H1 (cell line): Measurements from ENCODE around the gene ADAMTS16. TPM values are rescaled to one million over a fixed set of nuclear protein-coding genes. Genes with fewer than 3 reads are reported as not detected.

Experiments
- CTCF ChIA-PET: fragments of 300-600 bp; sonication (Branson Sonifier 250); formaldehyde crosslinking; loops from one replicate; lab custom pipeline; 2021; ENCODE audit not compliant: partially characterized antibody; lab: Charles Lee
- POLR2A ChIA-PET: fragments of 300-600 bp; sonication (Branson Sonifier 250); formaldehyde crosslinking; loops from one replicate; lab custom pipeline; 2021; ENCODE audit warnings: inconsistent platforms; ENCODE audit not compliant: partially characterized antibody; lab: Charles Lee
- DNase-seq, 2 experiments: peaks; one replicate each; pipeline versions ENCODE4 v3.0.0 to v3.0.0-alpha.2; 2010 to 2022; ENCODE audit warnings: low spot score in 2 of 2, low read depth in 1 of 2, mixed read lengths in 1 of 2
- FAIRE-seq: peaks from 2 replicates; lab custom pipeline; 2011; peaks lifted over from hg19 to GRCh38; lab: Jason Lieb, UNC
- H2AFZ ChIP-seq: 2 replicates; pipeline ENCODE4 v1.8.1; 2012; ENCODE audit warnings: low read length, inconsistent platforms
- H2AK5ac ChIP-seq: 2 replicates; pipeline ENCODE4 v1.6.1; 2013; ENCODE audit warnings: low read depth, low read length
- H2BK120ac ChIP-seq: replicated peaks from 2 replicates; pipeline ENCODE3; 2013; ENCODE audit warnings: low read depth, low read length, inconsistent platforms
- H2BK12ac ChIP-seq: 2 replicates; pipeline ENCODE4 v1.6.1; 2013; ENCODE audit warnings: low read depth, low read length
- H2BK15ac ChIP-seq: 2 replicates; pipeline ENCODE4 v1.6.1; 2013; ENCODE audit warnings: low read length
- H2BK20ac ChIP-seq: 2 replicates; pipeline ENCODE4 v1.6.1; 2013; ENCODE audit warnings: low read length
- H2BK5ac ChIP-seq: 2 replicates; pipeline ENCODE4 v1.6.1; 2013; ENCODE audit warnings: low read depth, low read length
- H3K14ac ChIP-seq: 2 replicates; pipeline ENCODE4 v1.6.1; 2013; ENCODE audit warnings: inconsistent platforms; ENCODE audit not compliant: insufficient read length
- H3K18ac ChIP-seq: 2 replicates; pipeline ENCODE4 v1.6.1; 2013; ENCODE audit warnings: low read length; ENCODE audit errors: extremely low read depth
- H3K23ac ChIP-seq: 2 replicates; pipeline ENCODE4 v1.6.1; 2013; ENCODE audit warnings: inconsistent platforms; ENCODE audit not compliant: insufficient read length
- H3K23me2 ChIP-seq: 2 replicates; pipeline ENCODE4 v1.6.1; 2013; ENCODE audit warnings: low read depth, low read length
- H3K27ac ChIP-seq: 2 replicates; pipeline ENCODE4 v1.6.1; 2011; ENCODE audit warnings: low read depth, low read length, inconsistent platforms
- H3K27me3 ChIP-seq, 4 experiments: replicated peaks in 1 of 4; 1 replicate in 1 of 4; 2 replicates in 3 of 4; pipeline versions ENCODE4 v1.6.1 to v1.8.1; 2011 to 2013; ENCODE audit warnings: low read length in 3 of 4, mild to moderate bottlenecking in 3 of 4, inconsistent platforms in 2 of 4, mixed read lengths in 2 of 4, moderate library complexity in 1 of 4; ENCODE audit not compliant: control insufficient read depth in 3 of 4, insufficient read depth in 3 of 4; ENCODE audit errors: extremely low read depth in 1 of 4
- H3K36me3 ChIP-seq, 4 experiments: 2 replicates each; pipeline versions ENCODE4 v1.6.1 to v1.8.1; 2011 to 2013; ENCODE audit warnings: mild to moderate bottlenecking in 4 of 4, low read length in 3 of 4, moderate library complexity in 2 of 4, control low read depth in 1 of 4, inconsistent platforms in 1 of 4; ENCODE audit not compliant: insufficient read depth in 4 of 4, control insufficient read depth in 2 of 4
- H3K4ac ChIP-seq: replicated peaks from 2 replicates; pipeline ENCODE3; 2013; ENCODE audit warnings: low read length, low read depth, mixed read lengths, inconsistent platforms; ENCODE audit not compliant: insufficient read length
- H3K4me1 ChIP-seq, 4 experiments: replicated peaks in 1 of 4; 1 replicate in 1 of 4; 2 replicates in 3 of 4; pipeline versions ENCODE4 v1.6.1 to v1.8.1; 2011 to 2013; ENCODE audit warnings: low read length in 3 of 4, inconsistent platforms in 2 of 4, mixed read lengths in 1 of 4; ENCODE audit not compliant: insufficient read depth in 4 of 4, control insufficient read depth in 3 of 4
- H3K4me2 ChIP-seq, 2 experiments: 2 replicates each; pipeline versions ENCODE4 v1.6.1 to v1.8.1; 2011 to 2013; ENCODE audit warnings: low read depth in 2 of 2, low read length in 2 of 2, control low read depth in 1 of 2, inconsistent platforms in 1 of 2, mild to moderate bottlenecking in 1 of 2; ENCODE audit not compliant: insufficient read depth in 1 of 2
- H3K4me3 ChIP-seq, 4 experiments: fragments of 200-600, 300-600 bp in 1 of 4; sonication (generic), shearing (Covaris generic), sonication (Bioruptor Twin) in 1 of 4; 2 replicates each; pipeline versions ENCODE4 v1.5.1 to v1.8.1; 2011 to 2016; ENCODE audit warnings: low read length in 4 of 4, low read depth in 3 of 4, control low read depth in 2 of 4, inconsistent platforms in 2 of 4, mild to moderate bottlenecking in 2 of 4, mixed read lengths in 1 of 4, moderate library complexity in 1 of 4; ENCODE audit not compliant: insufficient read depth in 2 of 4; ENCODE audit errors: extremely low read depth in 1 of 4
- H3K56ac ChIP-seq: replicated peaks from 2 replicates; pipeline ENCODE3; 2013; ENCODE audit warnings: low read depth, mild to moderate bottlenecking, mixed read lengths, low read length, inconsistent platforms; ENCODE audit not compliant: insufficient read length
- H3K79me1 ChIP-seq: 2 replicates; pipeline ENCODE4 v1.6.1; 2013; ENCODE audit warnings: low read depth, low read length, control low read depth
- H3K79me2 ChIP-seq, 2 experiments: 2 replicates each; pipeline versions ENCODE4 v1.6.1 to v1.8.1; 2012 to 2013; ENCODE audit warnings: low read length in 2 of 2, mild to moderate bottlenecking in 2 of 2, inconsistent platforms in 1 of 2; ENCODE audit not compliant: insufficient read depth in 2 of 2, control insufficient read depth in 1 of 2
- H3K9ac ChIP-seq, 4 experiments: replicated peaks in 1 of 4; 1 replicate in 1 of 4; 2 replicates in 3 of 4; pipeline versions ENCODE4 v1.6.1 to v1.8.1; 2011 to 2013; ENCODE audit warnings: low read depth in 3 of 4, low read length in 3 of 4, control low read depth in 2 of 4, mild to moderate bottlenecking in 2 of 4, moderate library complexity in 2 of 4, inconsistent platforms in 1 of 4; ENCODE audit errors: extremely low read depth in 1 of 4
- H3K9me3 ChIP-seq, 2 experiments: 2 replicates each; pipeline versions ENCODE4 v1.6.1 to v1.8.1; 2012 to 2013; ENCODE audit warnings: mild to moderate bottlenecking in 2 of 2, moderate library complexity in 2 of 2, control low read depth in 1 of 2, inconsistent platforms in 1 of 2, low read depth in 1 of 2, low read length in 1 of 2, mixed read lengths in 1 of 2; ENCODE audit not compliant: insufficient read depth in 2 of 2
- H4K20me1 ChIP-seq, 2 experiments: replicated peaks in 1 of 2; 2 replicates each; pipeline versions ENCODE3 to v1.8.1; 2011 to 2013; ENCODE audit warnings: inconsistent platforms in 2 of 2, low read length in 2 of 2, mild to moderate bottlenecking in 1 of 2; ENCODE audit not compliant: insufficient read depth in 2 of 2, control insufficient read depth in 1 of 2
- H4K5ac ChIP-seq: 2 replicates; pipeline ENCODE4 v1.6.1; 2013; ENCODE audit warnings: low read length, low read depth, mixed read lengths, inconsistent platforms; ENCODE audit not compliant: insufficient read length
- H4K8ac ChIP-seq: 2 replicates; pipeline ENCODE4 v1.8.0; 2013; ENCODE audit warnings: mild to moderate bottlenecking, moderate library complexity, low read length, inconsistent platforms; ENCODE audit not compliant: insufficient read depth; ENCODE audit errors: extremely low read depth
- H4K91ac ChIP-seq: replicated peaks from 2 replicates; pipeline ENCODE3; 2013; ENCODE audit warnings: low read length, mixed read lengths, inconsistent platforms; ENCODE audit not compliant: insufficient read length
- ATF2 ChIP-seq: IDR thresholded peaks from 2 replicates; pipeline ENCODE4 v1.6.1; 2012; ENCODE audit warnings: low read length, inconsistent platforms
- BRCA1 ChIP-seq: IDR thresholded peaks from 2 replicates; pipeline ENCODE4 v1.6.1; 2012; ENCODE audit warnings: low read depth, low read length, improper control_type of control experiment
- CBX5 ChIP-seq: fragments of 300-800, 300-1000 bp; sonication (generic); IDR thresholded peaks from 2 replicates; pipeline ENCODE4 v1.7.1; 2016; ENCODE audit warnings: antibody characterized with exemption, low read length, low read depth
- GABPA ChIP-seq: IDR thresholded peaks from 2 replicates; pipeline ENCODE4 v1.6.1; 2011; ENCODE audit warnings: mild to moderate bottlenecking, low read length, moderate library complexity, borderline replicate concordance; ENCODE audit not compliant: insufficient read depth
- HDAC6 ChIP-seq: IDR thresholded peaks from one replicate; pipeline ENCODE4 v1.7.1; 2012; ENCODE audit warnings: low read depth, mild to moderate bottlenecking, inconsistent platforms, low read length, moderate library complexity
- JUND ChIP-seq: IDR thresholded peaks from 2 replicates; pipeline ENCODE4 v1.6.1; 2011; ENCODE audit warnings: mild to moderate bottlenecking, improper control_type of control experiment, low read length
- PHF8 ChIP-seq: fragments of 200-600 bp; sonication (generic); conservative IDR thresholded peaks from 2 replicates; pipeline ENCODE4 v1.7.1; 2012; ENCODE audit warnings: low read depth, mild to moderate bottlenecking, inconsistent platforms, low read length, moderate library complexity
- RXRA ChIP-seq: IDR thresholded peaks from 2 replicates; pipeline ENCODE4 v1.6.1; 2011; ENCODE audit warnings: low read depth, mild to moderate bottlenecking, low read length, moderate library complexity; ENCODE audit not compliant: insufficient read depth
- SP4 ChIP-seq: IDR thresholded peaks from 2 replicates; pipeline ENCODE4 v1.6.1; 2012; ENCODE audit warnings: low read length, inconsistent platforms
- ZNF274 ChIP-seq: IDR thresholded peaks from 2 replicates; pipeline ENCODE4 v1.7.0; 2012; ENCODE audit warnings: low read length, borderline replicate concordance; ENCODE audit errors: extremely low read depth
- WGBS, 2 experiments: shearing (Covaris generic) in 1 of 2; methylation state at CpG; one replicate each; pipeline versions ENCODE4 v1.1.6 to v1.1.7; 2013 to 2015; ENCODE audit warnings: low lambda C conversion rate in 2 of 2, mixed read lengths in 2 of 2, inconsistent platforms in 1 of 2, low coverage in 1 of 2, missing lambda C conversion rate in 1 of 2; ENCODE audit not compliant: insufficient replicate concordance in 2 of 2, insufficient coverage in 1 of 2, insufficient read length in 1 of 2; ENCODE audit errors: extremely low coverage in 1 of 2, missing lambda C conversion rate in 1 of 2; 5-methylcytosine and 5-hydroxymethylcytosine counted together
- polyA plus RNA-seq, 7 experiments: library from polyadenylated mRNA; depleted of rRNA in 3 of 7; stranded (reverse) in 5 of 7; unstranded in 2 of 7; fragments of >200 nt in 5 of 7; fragments of 200-250 nt in 2 of 7; gene quantifications; 1 replicate in 5 of 7; 2 replicates in 1 of 7; 4 replicates in 1 of 7; pipeline versions ENCODE4 v1.2.1 to v1.2.3, GENCODE V29; 2011 to 2013; ENCODE audit warnings: missing spikeins in 2 of 7, mixed read lengths in 2 of 7
- total RNA-seq: library from RNA; stranded (reverse); fragmentation: NEBNext Ultra II Directional; extraction: Animal tissue kit (Norgen Biotek cat#: 25700); gene quantifications from 2 replicates; pipeline ENCODE4 v1.2.1, GENCODE V29; 2021

The ADAMTS16 gene
- total and polyA plus RNA-seq, 2 of the 8 experiments (the other 6 are each of a cell fraction or from before 2014, with no cell fraction given) = 3.7 to 16.0 TPM

- Histone ChIP-seq H4K20me1 (no peaks in the 10 kb centered on the region), H3K79me2 (no peaks in the 10 kb centered on the region), H2AFZ (no peak overlapping the region), H2AK5ac (0 out of 2 replicates have a peak overlapping the region, but pooled peaks have one; percentile 68), H3K9me3 (no peaks in the 10 kb centered on the region), H3K36me3 (no peaks in the 10 kb centered on the region), H3K27me3 (no peaks in the 10 kb centered on the region), H3K18ac (peak overlapping the region; percentile 25), H3K4me3 (no peak overlapping the region), H2BK12ac (no peak overlapping the region; the same call in 1 of the 2 replicates), H3K23ac (no peak overlapping the region), H3K4me1 (peaks cover 3 to 18% (median 10%) of the 10 kb centered on the region in 4 experiments), H3K23me2 (no peaks in the 10 kb centered on the region), H2BK20ac (0 out of 2 replicates have a peak overlapping the region, but pooled peaks have one; percentile 53), H3K4ac (no peak overlapping the region), H3K27ac (no peak overlapping the region), H4K91ac (peak overlapping the region; percentile 6), H2BK5ac (peak overlapping the region; percentile 60; the same call in 1 of the 2 replicates), H3K56ac (no peak overlapping the region), H3K9ac (no peak overlapping the region), H3K14ac (no peak overlapping the region), H3K4me2 (no peak overlapping the region; a peak in 2 of 4 replicates), H2BK15ac (peak overlapping the region; percentile 84), H3K79me1 (no peaks in the 10 kb centered on the region), H4K5ac (no peak overlapping the region), H4K8ac (no peak overlapping the region), H2BK120ac (peak overlapping the region; percentile 1)
- no peak for DNase-seq
- no peak for TF ChIP-seq HDAC6
- TF ChIP-seq CBX5 = no peak
- no peak for TF ChIP-seq SP4
- no peak for TF ChIP-seq PHF8
- TF ChIP-seq BRCA1 = no peak
- no peak for TF ChIP-seq JUND
- no peak for TF ChIP-seq GABPA
- no peak for TF ChIP-seq ATF2
- no peak for TF ChIP-seq ZNF274
- TF ChIP-seq RXRA = no peak
- WGBS, 2 experiments = 90% methylated on average over 4 of the region's 4 CpGs; no CpG with 5 or more reads in 1 of the 2 experiments
- FAIRE-seq = no peak
- ChIA-PET CTCF (interaction anchor here (0.9 to 4.8 kb wide), 5 partner anchors 31 to 451 kb away, joined by 3 to 16 read pairs (median 3); no protein-coding TSS in a partner anchor), POLR2A (no interaction called here)
Measured at GRCh38 chr5:5330728-5331452, 190.8 kb downstream of the ADAMTS16 start.
